SU-DHL-6 (cell line): ENCODE measurements around the gene PLCE1.

Experiments used
- EZH2phosphoT487 ChIP-seq: fragments of 200-600 bp; sonication (generic), shearing (Covaris generic); conservative IDR thresholded peaks from 2 replicates; pipeline ENCODE4 v1.6.1; 2018; ENCODE audit warnings: mild to moderate bottlenecking, antibody characterized with exemption, low read length, moderate library complexity, mixed read lengths
- TF ChIP-seq, protein P1 (sequence below): fragments of 200-600 bp; sonication (generic); IDR thresholded peaks from one replicate; pipeline ENCODE4 v1.5.1; 2017; ENCODE audit warnings: antibody characterized with exemption, mild to moderate bottlenecking, low read length, moderate library complexity; ENCODE audit not compliant: insufficient read depth, poor library complexity, severe bottlenecking

DNA sequence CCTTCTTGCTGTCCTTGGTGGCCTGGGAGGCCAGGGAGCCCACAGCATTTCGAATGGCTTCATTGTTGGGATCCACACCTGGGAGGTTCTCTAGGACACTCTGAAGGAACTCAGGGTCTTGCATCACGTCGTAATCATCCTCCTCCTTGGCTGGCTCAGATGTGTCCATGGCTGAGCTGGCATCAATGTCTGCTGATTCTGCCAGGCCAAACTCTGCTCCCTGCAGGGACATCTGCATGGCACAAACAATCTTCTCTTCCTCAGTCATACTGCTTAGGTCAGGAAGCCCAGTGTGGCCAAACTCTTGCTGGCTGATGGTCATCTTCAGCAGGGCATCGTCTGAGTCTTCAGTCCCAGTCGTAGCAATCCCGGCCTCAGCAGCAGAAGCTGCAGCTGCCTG, 34.9 kb upstream of the PLCE1 start:
- TF ChIP-seq, protein P1, sequence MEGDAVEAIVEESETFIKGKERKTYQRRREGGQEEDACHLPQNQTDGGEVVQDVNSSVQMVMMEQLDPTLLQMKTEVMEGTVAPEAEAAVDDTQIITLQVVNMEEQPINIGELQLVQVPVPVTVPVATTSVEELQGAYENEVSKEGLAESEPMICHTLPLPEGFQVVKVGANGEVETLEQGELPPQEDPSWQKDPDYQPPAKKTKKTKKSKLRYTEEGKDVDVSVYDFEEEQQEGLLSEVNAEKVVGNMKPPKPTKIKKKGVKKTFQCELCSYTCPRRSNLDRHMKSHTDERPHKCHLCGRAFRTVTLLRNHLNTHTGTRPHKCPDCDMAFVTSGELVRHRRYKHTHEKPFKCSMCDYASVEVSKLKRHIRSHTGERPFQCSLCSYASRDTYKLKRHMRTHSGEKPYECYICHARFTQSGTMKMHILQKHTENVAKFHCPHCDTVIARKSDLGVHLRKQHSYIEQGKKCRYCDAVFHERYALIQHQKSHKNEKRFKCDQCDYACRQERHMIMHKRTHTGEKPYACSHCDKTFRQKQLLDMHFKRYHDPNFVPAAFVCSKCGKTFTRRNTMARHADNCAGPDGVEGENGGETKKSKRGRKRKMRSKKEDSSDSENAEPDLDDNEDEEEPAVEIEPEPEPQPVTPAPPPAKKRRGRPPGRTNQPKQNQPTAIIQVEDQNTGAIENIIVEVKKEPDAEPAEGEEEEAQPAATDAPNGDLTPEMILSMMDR: no peak
- TF ChIP-seq EZH2phosphoT487: no peak
